Caco-2 (cell line): ENCODE results near the gene SMIM13. TPM values are rescaled to one million over a fixed set of nuclear protein-coding genes. Genes with fewer than 3 reads are reported as not detected.
A peak's percentile ranks its signal among the peaks of the same experiment; 100 is the strongest.

ENCODE experiments used
- Bru-seq: library from RNA; stranded (reverse); fragments of 400-500 nt; gene quantifications from one replicate; lab custom pipeline; 2021; lab: Mats Ljungman, UMichigan
- BruChase-seq, 2 experiments: library from RNA; stranded (reverse); fragments of 400-500 nt; gene quantifications; one replicate each; lab custom pipeline; 2021; lab: Mats Ljungman, UMichigan
- BruUV-seq: library from RNA; stranded (reverse); fragments of 400-500 nt; replicated peaks from 2 replicates; lab custom pipeline; 2021; lab: Mats Ljungman, UMichigan
- CTCF ChIA-PET: fragments of 300-600 bp; sonication (Branson Sonifier 250); formaldehyde crosslinking; loops from one replicate; lab custom pipeline; 2022; ENCODE audit warnings: antibody characterized with exemption; lab: Charles Lee
- POLR2A ChIA-PET: fragments of 300-600 bp; sonication (Branson Sonifier 250); formaldehyde crosslinking; loops from one replicate; lab custom pipeline; 2022; ENCODE audit warnings: antibody characterized with exemption; lab: Charles Lee
- DNase-seq, 2 experiments: peaks; one replicate each; pipeline versions ENCODE4 v3.0.0 to v3.0.0-alpha.2; 2020 to 2022
- H3K27me3 ChIP-seq: replicated peaks from 2 replicates; pipeline ENCODE4 v1.6.0; 2011; ENCODE audit warnings: low read length; ENCODE audit not compliant: control insufficient read depth, insufficient read depth
- H3K36me3 ChIP-seq: 2 replicates; pipeline ENCODE4 v1.5.1; 2011; ENCODE audit warnings: low read length; ENCODE audit not compliant: control insufficient read depth, insufficient read depth
- H3K4me1 ChIP-seq: fragments of 250-450 bp; sonication (Bioruptor Pico); 2 replicates; pipeline ENCODE4 v1.5.1; 2020; ENCODE audit warnings: mild to moderate bottlenecking
- H3K4me3 ChIP-seq: 2 replicates; pipeline ENCODE4 v1.5.1; 2011; ENCODE audit warnings: low read depth, mild to moderate bottlenecking, control low read depth, low read length
- H3K9me3 ChIP-seq: fragments of 250-450 bp; sonication (Bioruptor Pico); 2 replicates; pipeline ENCODE4 v1.5.1; 2020; ENCODE audit warnings: mild to moderate bottlenecking, moderate library complexity
- H3K27ac Mint-ChIP-seq: one replicate; pipeline ENCODE4 v1.8.0; 2022; ENCODE audit warnings: mixed read lengths; ENCODE audit not compliant: unreplicated experiment
- H3K27me3 Mint-ChIP-seq: one replicate; pipeline ENCODE4 v1.8.0; 2022; ENCODE audit warnings: mixed read lengths; ENCODE audit not compliant: insufficient read depth, unreplicated experiment
- H3K36me3 Mint-ChIP-seq: one replicate; pipeline ENCODE4 v1.8.0; 2022; ENCODE audit warnings: mild to moderate bottlenecking, mixed read lengths; ENCODE audit not compliant: insufficient read depth, unreplicated experiment
- H3K4me1 Mint-ChIP-seq: one replicate; pipeline ENCODE4 v1.8.0; 2022; ENCODE audit warnings: low read depth, mixed read lengths; ENCODE audit not compliant: unreplicated experiment
- H3K4me3 Mint-ChIP-seq: one replicate; pipeline ENCODE4 v1.8.0; 2022; ENCODE audit warnings: mild to moderate bottlenecking, moderate library complexity, mixed read lengths; ENCODE audit not compliant: unreplicated experiment
- H3K9me3 Mint-ChIP-seq: one replicate; pipeline ENCODE4 v1.8.0; 2022; ENCODE audit warnings: mixed read lengths; ENCODE audit not compliant: unreplicated experiment
- intact Hi-C: fragments of 100-400 bp; cut with micrococcal nuclease; formaldehyde crosslinking; loops from one replicate; pipeline ENCODE4 v1.10.0; 2022; ENCODE audit not compliant: unreplicated experiment
- long read RNA-seq: library from polyadenylated mRNA; stranded (forward); transcript quantifications from one replicate; pipeline ENCODE4 v2.0.0, GENCODE V29; 2022
- total RNA-seq: library from RNA; stranded (reverse); gene quantifications from 2 replicates; pipeline ENCODE4 v1.2.3, GENCODE V29; 2022
- TF ChIP-seq, protein P1 (sequence below), 2 experiments: fragments of 200-600 bp in 1 of 2; IDR thresholded peaks; 1 replicate in 1 of 2; 2 replicates in 1 of 2; pipeline versions ENCODE4 v1.5.1 to v1.8.0; 2011 to 2022; ENCODE audit warnings: antibody characterized with exemption in 1 of 2, control low read depth in 1 of 2, inconsistent platforms in 1 of 2, low read depth in 1 of 2, low read length in 1 of 2, mild to moderate bottlenecking in 1 of 2, moderate library complexity in 1 of 2; ENCODE audit not compliant: insufficient read depth in 1 of 2, severe bottlenecking in 1 of 2, unreplicated experiment in 1 of 2

Gene SMIM13
- 16.3 and 18.8 TPM in 2 replicates for total RNA-seq
- Bru-seq, nascent RNA, result percentile 85 among the genes with signal in this experiment
- percentile 89 among the genes with signal in this experiment for BruChase-seq, experiment 1, labeled RNA remaining after a 2-hour chase
- BruChase-seq, experiment 2, labeled RNA remaining after a 6-hour chase, result percentile 81 among the genes with signal in this experiment
- long read RNA-seq, full-length matches to known transcripts, result 22 of 25 reads
- long read RNA-seq, partial matches to known transcripts, result 0 of 25 reads
- long read RNA-seq, other reads (novel, unspliced or antisense), result 3 of 25 reads

GRCh38 chr6:11093626-11094410, at the start of gene SMIM13:
Gene SMIM13 (plus strand): TSS chr6:11093834. CDS start chr6:11094314, 480 bp downstream.
- peak within 1 kb of the TSS; percentile 100 for H3K4me3 ChIP-seq
- DNase-seq, result peak; percentile 97
- peaks cover 29% of the 10 kb centered on the region for H3K4me1 ChIP-seq
- BruUV-seq, result no TSS peak
- H3K27me3 ChIP-seq, result no peaks in the 10 kb centered on the region
- Mint-ChIP-seq H3K4me1 (peaks cover 29% of the 10 kb centered on the region), H3K9me3 (no peaks in the 10 kb centered on the region), H3K36me3 (peaks cover 11% of the 10 kb centered on the region), H3K27ac (peak within 1 kb of the TSS; percentile 97), H3K27me3 (no peaks in the 10 kb centered on the region), H3K4me3 (peak within 1 kb of the TSS; percentile 91)
- H3K36me3 ChIP-seq, result no peaks in the 10 kb centered on the region
- TF ChIP-seq, protein P1, sequence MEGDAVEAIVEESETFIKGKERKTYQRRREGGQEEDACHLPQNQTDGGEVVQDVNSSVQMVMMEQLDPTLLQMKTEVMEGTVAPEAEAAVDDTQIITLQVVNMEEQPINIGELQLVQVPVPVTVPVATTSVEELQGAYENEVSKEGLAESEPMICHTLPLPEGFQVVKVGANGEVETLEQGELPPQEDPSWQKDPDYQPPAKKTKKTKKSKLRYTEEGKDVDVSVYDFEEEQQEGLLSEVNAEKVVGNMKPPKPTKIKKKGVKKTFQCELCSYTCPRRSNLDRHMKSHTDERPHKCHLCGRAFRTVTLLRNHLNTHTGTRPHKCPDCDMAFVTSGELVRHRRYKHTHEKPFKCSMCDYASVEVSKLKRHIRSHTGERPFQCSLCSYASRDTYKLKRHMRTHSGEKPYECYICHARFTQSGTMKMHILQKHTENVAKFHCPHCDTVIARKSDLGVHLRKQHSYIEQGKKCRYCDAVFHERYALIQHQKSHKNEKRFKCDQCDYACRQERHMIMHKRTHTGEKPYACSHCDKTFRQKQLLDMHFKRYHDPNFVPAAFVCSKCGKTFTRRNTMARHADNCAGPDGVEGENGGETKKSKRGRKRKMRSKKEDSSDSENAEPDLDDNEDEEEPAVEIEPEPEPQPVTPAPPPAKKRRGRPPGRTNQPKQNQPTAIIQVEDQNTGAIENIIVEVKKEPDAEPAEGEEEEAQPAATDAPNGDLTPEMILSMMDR (IDR thresholded peaks at IDR 0.05; ENCODE audit: insufficient read depth in 1 of 2, low read depth in 1 of 2, low read length in 1 of 2, severe bottlenecking in 1 of 2, unreplicated experiment in 1 of 2), result peak in 1 of 2 experiments; percentile 47
- H3K9me3 ChIP-seq, result no peaks in the 10 kb centered on the region
- ChIA-PET CTCF (interaction anchor here (0.6 to 1.2 kb wide), 6 partner anchors 18 to 482 kb away, joined by 3 to 7 read pairs (median 4); partner anchors contain the start of gene ERVFRD-1), POLR2A (interaction anchor here (0.5 to 1.0 kb wide), 5 partner anchors 13 to 408 kb away, joined by 3 to 5 read pairs (median 3); partner anchors contain the start of gene ERVFRD-1)
- intact Hi-C loops, result loop anchor here (1.0 to 2.0 kb wide), 2 partner anchors 17 to 49 kb away; partner anchors contain the start of gene ERVFRD-1

GRCh38 chr6:11043961-11044711, 49.5 kb upstream of the SMIM13 start, which contains the start of gene ELOVL2:
Gene ELOVL2 (minus strand): TSS chr6:11044305. CDS start chr6:11044230, 75 bp downstream.
- H3K27me3 Mint-ChIP-seq, result no peaks in the 10 kb centered on the region
- H3K36me3 Mint-ChIP-seq, result no peaks in the 10 kb centered on the region
- no peak for DNase-seq
- peak within 1 kb of the TSS; percentile 14 for H3K27ac Mint-ChIP-seq
- no peaks in the 10 kb centered on the region for H3K9me3 ChIP-seq
- intact Hi-C loops, result no loop called here
- H3K36me3 ChIP-seq, result no peaks in the 10 kb centered on the region
- no peaks in the 10 kb centered on the region for H3K27me3 ChIP-seq
- ChIA-PET POLR2A (no interaction called here), CTCF (no interaction called here)
- H3K4me3 Mint-ChIP-seq, result no peak within 1 kb of the TSS
- TF ChIP-seq, protein P1 (IDR thresholded peaks at IDR 0.05; ENCODE audit: insufficient read depth in 1 of 2, low read depth in 1 of 2, low read length in 1 of 2, severe bottlenecking in 1 of 2, unreplicated experiment in 1 of 2), result no peak
- H3K4me1 ChIP-seq, result peaks cover 16% of the 10 kb centered on the region
- peaks cover 10% of the 10 kb centered on the region for H3K4me1 Mint-ChIP-seq
- peaks cover 12% of the 10 kb centered on the region for H3K9me3 Mint-ChIP-seq
- no peak within 1 kb of the TSS for H3K4me3 ChIP-seq
- no TSS peak for BruUV-seq
